GM20000 (cell line): ENCODE measurements around the gene USP5.
"Not testable (repeated sequence)": the region's sequence is repeated elsewhere in the genome, so short reads cannot be mapped to it uniquely, and the experiment has no call there.

Experiments
- DNase-seq: peaks from one replicate; pipeline ENCODE4 v3.0.0; 2012; ENCODE audit warnings: low spot score
- CTCF ChIP-seq: IDR thresholded peaks from 2 replicates; pipeline ENCODE4 v1.5.1; 2012; ENCODE audit warnings: mild to moderate bottlenecking, control low read depth; ENCODE audit errors: extremely low read depth, missing control alignments

The USP5 gene

GRCh38 chr12:6890789-6891645, 39.1 kb downstream of the USP5 start:
- TF ChIP-seq CTCF = peak; percentile 84
- DNase-seq = peak; percentile 98

DNA sequence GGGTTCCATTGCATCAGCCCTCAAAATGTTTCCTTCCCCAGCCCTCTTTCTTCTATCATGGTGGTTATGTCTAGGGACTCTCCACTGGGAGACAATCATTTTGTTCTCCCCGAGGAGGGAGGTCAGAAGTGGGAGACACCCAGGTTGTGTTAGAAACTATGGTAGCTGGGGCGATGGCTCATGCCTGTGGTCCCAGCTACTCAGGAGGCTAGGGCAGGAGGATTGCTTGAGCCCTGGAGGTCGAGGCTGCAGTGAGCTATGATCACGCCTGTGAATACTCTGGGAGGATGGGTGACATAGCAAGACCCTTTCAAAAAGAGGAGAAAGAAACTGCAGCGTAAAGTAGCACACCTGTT, 39.7 kb downstream of the USP5 start:
- no peak for TF ChIP-seq CTCF
- no peak for DNase-seq

DNA sequence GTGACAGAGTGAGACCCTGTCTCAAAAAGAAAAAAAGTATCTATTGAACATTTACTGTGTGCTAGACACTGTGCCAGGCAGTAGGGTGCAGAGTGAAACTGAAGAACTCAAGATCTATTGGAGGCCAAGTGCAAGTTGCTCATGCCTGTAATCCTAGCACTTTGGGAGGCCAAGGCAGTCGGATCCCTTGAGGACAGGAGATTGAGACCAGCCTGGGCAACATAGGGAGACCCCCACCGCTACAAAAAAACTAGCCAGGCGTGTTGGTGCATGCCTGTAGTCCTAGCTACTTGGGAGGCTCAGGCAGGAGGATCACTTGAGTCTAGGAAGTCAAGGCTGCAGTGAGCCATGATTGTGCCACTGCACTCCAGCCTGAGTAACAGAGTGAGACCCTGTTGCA, 40.7 kb downstream of the USP5 start:
- DNase-seq = not testable (repeated sequence)

DNA sequence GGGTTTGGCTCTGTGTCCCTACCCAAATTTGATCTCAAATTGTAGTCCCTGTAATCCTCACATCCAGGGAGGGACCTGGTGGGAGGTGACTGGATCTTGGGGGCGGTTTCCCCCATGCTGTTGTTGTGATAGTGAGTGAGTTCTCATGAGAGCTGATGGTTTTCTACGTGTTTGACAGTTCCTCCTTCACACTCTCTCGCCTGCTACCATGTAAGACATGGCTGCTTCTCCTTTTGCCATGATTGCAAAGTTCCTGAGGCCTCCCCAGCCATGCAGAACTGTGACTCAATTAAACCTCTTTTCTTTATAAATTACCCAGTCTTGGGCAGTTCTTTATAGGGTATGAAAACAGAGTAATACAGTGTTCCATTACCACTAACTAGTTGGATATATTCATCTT, 42.4 kb downstream of the USP5 start:
- no peak for DNase-seq
- TF ChIP-seq CTCF = no peak

DNA sequence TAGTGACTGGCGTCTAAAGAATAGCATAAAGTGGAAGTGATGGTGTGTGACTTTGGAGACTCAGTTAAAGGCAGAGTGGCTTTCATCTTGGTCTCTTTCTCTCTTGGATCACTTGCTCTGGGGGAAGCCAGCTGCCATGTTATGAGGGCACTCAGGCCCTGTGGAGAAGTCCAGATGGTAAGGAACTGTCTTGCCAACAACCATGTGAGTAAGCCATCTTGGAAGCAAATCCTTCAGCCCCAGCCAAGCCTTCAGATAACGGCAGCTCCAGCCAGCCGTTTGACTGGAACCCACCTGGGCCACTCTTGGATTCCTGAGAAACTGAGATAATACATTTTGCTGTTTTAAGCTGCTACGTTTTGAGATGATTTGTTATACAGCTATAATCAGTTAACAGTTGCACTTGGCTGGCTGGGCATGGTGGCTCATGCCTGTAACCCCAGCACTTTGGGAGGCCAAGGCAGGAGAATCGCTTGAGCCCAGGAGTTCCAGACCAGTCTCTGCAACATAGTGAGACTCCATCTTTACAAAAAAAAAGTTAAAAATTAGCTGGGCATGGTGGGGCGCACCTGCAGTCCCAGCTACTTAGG, 45.0 kb downstream of the USP5 start:
- TF ChIP-seq CTCF = no peak
- no peak for DNase-seq

DNA sequence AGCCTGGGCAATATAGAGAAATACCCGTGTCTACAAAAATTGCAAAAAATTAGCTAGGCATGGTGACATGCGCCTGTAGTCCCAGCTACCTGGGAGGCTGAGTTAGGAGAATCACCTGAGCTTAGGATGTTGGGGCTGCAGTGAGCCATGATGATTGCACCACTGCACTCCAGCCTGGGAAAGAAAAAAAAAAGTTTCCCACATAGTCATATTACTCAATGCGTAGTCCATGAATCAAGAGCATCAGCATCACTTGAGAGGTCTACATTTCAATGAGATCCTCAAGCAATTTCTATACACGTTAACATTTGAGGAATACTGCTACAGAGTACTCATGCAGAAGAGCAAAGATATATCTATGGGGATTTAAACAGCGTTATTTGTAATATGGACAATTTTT, 47.5 kb downstream of the USP5 start:
- TF ChIP-seq CTCF = no peak
- no peak for DNase-seq

DNA sequence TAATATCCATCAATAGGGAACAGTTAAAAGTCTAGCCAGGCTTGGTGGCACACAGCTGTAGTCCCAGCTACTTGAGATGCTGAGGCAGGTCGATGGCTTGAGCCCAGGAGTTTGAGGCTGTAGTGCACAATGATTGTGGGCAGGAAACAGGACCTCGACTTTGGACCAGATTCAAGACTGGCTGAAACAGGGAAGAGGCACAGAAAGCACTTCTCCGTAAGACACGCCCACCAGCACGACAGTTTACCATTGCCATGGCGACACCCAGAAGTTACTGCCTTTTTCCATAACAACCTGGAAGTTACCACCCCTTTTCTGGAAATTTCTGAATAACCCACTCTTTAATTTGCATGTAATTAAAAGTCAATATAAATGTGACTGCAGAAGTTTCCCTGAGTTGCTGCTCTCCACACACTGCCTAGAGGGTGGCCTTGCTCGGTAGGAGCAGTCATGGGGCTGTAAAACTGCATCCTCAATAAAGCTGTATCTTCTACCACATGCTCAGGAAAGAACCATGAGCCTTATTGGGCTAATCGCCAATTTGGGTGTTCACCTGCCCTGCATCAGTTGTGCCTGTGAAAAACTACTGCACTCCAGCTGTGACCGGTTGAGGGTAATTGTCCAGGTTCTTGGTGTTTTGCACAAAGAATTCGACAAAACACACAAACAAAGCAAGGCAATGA, 48.0 kb downstream of the USP5 start:
- TF ChIP-seq CTCF = no peak
- no peak for DNase-seq
